ENCODE measurements around the gene AP1G2. TPM values are rescaled to one million over a fixed set of nuclear protein-coding genes. Genes with fewer than 3 reads are reported as not detected.

Gene AP1G2
- total RNA-seq, 1 experiment from 2014 or later, result 69.7 TPM

DNA sequence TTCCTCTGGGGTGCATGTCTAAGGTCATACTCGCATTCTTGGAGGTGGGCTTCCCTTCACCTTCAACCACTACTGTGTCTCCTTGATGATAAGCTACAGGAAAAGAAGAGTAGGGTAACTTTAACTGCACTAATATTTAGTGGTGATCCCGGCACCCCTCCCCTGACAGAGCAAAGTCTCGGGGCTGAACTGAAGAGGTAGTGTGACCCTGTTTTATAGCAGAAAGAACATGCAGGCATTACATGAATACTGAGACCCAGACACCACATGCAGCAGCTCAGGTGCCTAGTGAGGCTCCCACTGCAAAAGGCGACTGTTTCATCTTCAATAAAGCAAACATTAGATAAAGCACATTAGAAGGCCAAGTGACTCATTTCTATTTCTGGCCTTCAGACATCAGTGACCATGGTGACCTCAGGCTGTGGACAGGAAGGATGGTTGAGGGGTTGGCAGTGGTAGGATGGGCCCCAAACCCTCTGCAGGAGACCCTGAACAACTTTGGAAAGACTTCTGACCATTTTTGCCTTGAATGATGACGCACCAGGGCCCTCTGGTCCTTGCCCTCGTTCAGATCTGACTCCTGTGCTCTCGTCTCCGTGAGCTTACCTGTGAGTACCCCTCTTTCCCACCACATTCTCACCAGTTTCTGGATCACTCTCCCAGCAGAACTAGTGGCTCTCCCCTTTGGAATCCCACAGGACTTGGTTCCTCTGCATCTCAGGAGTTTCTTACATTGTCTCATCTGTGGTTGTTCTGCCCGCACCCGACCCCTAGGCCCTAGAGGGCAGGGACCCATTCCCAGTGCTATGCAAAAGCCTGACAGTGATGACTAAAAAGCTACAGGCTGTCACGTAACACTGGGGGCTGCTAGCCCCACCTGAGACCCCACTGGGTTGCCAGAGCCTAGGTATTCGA, 34.8 kb upstream of the AP1G2 start:
- Histone ChIP-seq H3K9ac (ENCODE audit: low read length) (no peak overlapping the region), H2AFZ (ENCODE audit: low read length) (no peak overlapping the region), H3K36me3 (ENCODE audit: low read depth, low read length) (no peaks in the 10 kb centered on the region), H3K4me2 (ENCODE audit: low read length) (no peak overlapping the region), H3K9me2 (replicated peaks; ENCODE audit: low read length) (no peaks in the 10 kb centered on the region), H3K79me2 (ENCODE audit: low read length) (no peaks in the 10 kb centered on the region), H3K4me1 (ENCODE audit: insufficient read depth, low read length) (no peaks in the 10 kb centered on the region), H3K27ac (ENCODE audit: low read length) (no peak overlapping the region), H3K9me3 (ENCODE audit: low read length) (no peaks in the 10 kb centered on the region), H4K20me1 (ENCODE audit: low read length) (no peaks in the 10 kb centered on the region), H3K27me3 (ENCODE audit: low read length) (peaks cover 20% of the 10 kb centered on the region), H3F3A (ENCODE audit: low read length, unreplicated experiment) (no peaks in the 10 kb centered on the region), H3K4me3 (ENCODE audit: low read length) (no peak overlapping the region)
- ChIA-PET POLR2A (ENCODE audit: unreplicated experiment) (no interaction called here), CTCF (no interaction called here)
- TF ChIP-seq EZH2phosphoT487 (IDR thresholded peaks at IDR 0.05; ENCODE audit: borderline replicate concordance, low read length), result no peak
- TF ChIP-seq, protein P1, sequence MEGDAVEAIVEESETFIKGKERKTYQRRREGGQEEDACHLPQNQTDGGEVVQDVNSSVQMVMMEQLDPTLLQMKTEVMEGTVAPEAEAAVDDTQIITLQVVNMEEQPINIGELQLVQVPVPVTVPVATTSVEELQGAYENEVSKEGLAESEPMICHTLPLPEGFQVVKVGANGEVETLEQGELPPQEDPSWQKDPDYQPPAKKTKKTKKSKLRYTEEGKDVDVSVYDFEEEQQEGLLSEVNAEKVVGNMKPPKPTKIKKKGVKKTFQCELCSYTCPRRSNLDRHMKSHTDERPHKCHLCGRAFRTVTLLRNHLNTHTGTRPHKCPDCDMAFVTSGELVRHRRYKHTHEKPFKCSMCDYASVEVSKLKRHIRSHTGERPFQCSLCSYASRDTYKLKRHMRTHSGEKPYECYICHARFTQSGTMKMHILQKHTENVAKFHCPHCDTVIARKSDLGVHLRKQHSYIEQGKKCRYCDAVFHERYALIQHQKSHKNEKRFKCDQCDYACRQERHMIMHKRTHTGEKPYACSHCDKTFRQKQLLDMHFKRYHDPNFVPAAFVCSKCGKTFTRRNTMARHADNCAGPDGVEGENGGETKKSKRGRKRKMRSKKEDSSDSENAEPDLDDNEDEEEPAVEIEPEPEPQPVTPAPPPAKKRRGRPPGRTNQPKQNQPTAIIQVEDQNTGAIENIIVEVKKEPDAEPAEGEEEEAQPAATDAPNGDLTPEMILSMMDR (conservative IDR thresholded peaks at IDR 0.05; ENCODE audit: low read depth, low read length), result no peak
- TF ChIP-seq EZH2 (IDR thresholded peaks at IDR 0.05; ENCODE audit: low read length, unreplicated experiment), result no peak
- DNase-seq (no peak), ATAC-seq (no peak)
- no TSS peak for BruUV-seq (replicated peaks)
- intact Hi-C loops (cut with micrococcal nuclease), result no loop called here

DNA sequence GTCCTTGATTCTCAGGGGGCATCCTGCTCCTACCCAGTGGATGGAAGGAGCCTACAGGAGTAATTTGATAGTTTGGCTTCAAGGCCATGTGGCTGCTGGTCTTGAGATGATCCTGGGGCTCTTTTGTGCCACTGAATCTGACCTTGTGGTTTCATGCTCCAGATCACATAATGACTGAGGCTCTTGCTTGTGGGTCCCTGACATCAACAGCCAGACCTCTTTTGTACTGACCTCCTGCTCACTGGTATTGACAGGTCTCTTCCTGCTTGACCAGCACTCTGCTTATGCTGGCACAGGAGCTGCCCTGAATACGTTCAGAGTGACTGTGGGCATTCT, 34.2 kb upstream of the AP1G2 start:
- intact Hi-C loops (cut with micrococcal nuclease), result no loop called here

More for the DNA sequence above, 34.2 kb upstream of the AP1G2 start:
- Histone ChIP-seq H2AFZ (ENCODE audit: low read length) (no peak overlapping the region), H3K4me3 (ENCODE audit: low read length) (no peak overlapping the region), H3K4me2 (ENCODE audit: low read length) (no peak overlapping the region), H3K9me3 (ENCODE audit: low read length) (no peaks in the 10 kb centered on the region), H3K36me3 (ENCODE audit: low read depth, low read length) (no peaks in the 10 kb centered on the region), H3K9me2 (replicated peaks; ENCODE audit: low read length) (no peaks in the 10 kb centered on the region), H4K20me1 (ENCODE audit: low read length) (no peaks in the 10 kb centered on the region), H3K4me1 (ENCODE audit: insufficient read depth, low read length) (no peaks in the 10 kb centered on the region), H3K79me2 (ENCODE audit: low read length) (no peaks in the 10 kb centered on the region), H3K27me3 (ENCODE audit: low read length) (peaks cover 13% of the 10 kb centered on the region; the same call in 1 of the 2 replicates), H3K9ac (ENCODE audit: low read length) (no peak overlapping the region), H3F3A (ENCODE audit: low read length, unreplicated experiment) (no peaks in the 10 kb centered on the region), H3K27ac (ENCODE audit: low read length) (no peak overlapping the region)
- ATAC-seq (no peak), DNase-seq (no peak)
- POLR2A ChIA-PET (ENCODE audit: unreplicated experiment), result no interaction called here
- TF ChIP-seq, protein P1 (conservative IDR thresholded peaks at IDR 0.05; ENCODE audit: low read depth, low read length), result no peak
- TF ChIP-seq EZH2phosphoT487 (IDR thresholded peaks at IDR 0.05; ENCODE audit: borderline replicate concordance, low read length) (no peak), EZH2 (IDR thresholded peaks at IDR 0.05; ENCODE audit: low read length, unreplicated experiment) (no peak)
- CTCF ChIA-PET, result no interaction called here
- no TSS peak for BruUV-seq (replicated peaks)

Data from PC-3 (cell line).